HG03045 (cell line): ENCODE data around the gene PGBD1.
"Not testable (repeated sequence)": the region's sequence is repeated elsewhere in the genome, so short reads cannot be mapped to it uniquely, and the experiment has no call there.

Experiments
- ATAC-seq: cut with Tn5 transposase; IDR thresholded peaks from one replicate; pipeline ENCODE4 v1.9.1; 2021; ENCODE audit warnings: mild to moderate bottlenecking, moderate library complexity; ENCODE audit not compliant: unreplicated experiment

PGBD1 gene

GRCh38 chr6:28266962-28267694 lies 14.2 kb upstream of the PGBD1 start, which contains the start of gene ZSCAN26:
TSS of gene ZSCAN26 (plus strand) at chr6:28267143. CDS start at chr6:28271920, 4,777 bp downstream.
- peak; percentile 89 for ATAC-seq

DNA sequence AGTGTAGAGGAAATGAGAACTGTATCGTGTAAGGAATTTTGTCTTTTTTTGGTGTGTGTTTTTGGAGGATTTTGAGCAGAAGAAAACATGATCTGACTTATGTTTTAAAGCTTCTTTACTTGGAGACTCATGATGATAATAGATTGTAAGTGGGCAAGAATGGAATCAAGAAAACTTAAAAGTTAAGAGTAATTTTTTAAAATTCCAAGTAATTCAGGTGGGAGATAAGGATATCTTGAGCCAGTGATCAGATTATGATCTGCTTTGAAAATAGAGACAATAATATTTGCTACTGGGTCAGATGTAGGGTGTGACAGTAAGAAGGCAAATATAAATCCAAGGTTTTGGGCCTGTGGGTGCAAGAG lies 13.7 kb upstream of the PGBD1 start:
- no peak for ATAC-seq

DNA sequence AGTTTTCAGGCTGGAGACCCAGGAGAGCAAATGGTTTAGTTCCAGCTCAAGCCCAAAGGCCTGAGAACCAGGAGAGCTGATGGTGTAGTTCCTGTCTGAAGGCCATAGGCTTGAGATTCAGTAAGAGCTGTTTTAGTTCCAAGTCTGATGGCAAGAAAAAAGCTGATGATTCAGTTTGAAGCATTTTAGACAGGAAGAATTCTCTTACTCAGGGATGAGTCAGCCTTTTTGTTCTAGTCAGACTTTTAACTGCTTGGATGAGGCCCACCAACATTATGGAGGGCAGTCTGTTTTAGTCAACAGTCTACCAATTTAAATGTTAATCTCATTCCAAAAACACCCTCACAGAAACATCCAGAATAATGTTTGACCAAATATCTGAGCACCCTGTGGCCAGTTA lies 11.9 kb upstream of the PGBD1 start:
- ATAC-seq: no peak

- ATAC-seq: no peak
These were observed 6.5 kb upstream of the PGBD1 start for GRCh38 chr6:28274888-28275287.

DNA sequence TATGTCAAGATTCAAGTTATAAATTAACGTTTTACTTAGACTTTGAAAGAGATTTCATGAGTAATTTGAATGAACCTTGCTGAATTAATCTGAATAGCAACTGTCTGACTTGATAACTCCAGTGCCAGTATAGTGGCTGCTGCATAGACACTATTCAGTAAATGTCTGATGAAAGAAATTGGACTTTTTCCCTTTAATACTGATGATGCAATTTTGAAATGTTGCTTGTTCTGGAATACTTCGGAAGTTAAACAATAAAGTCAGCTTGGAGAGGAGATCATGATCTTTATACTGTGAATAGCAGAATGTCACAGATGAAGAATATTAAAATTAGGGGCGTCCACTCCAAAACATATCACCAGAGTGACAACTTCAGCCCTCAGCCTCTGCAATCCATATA lies 3.6 kb upstream of the PGBD1 start:
- no peak for ATAC-seq

- ATAC-seq: no peak
These were observed 631 bp upstream of the PGBD1 start for GRCh38 chr6:28280595-28281287.

DNA sequence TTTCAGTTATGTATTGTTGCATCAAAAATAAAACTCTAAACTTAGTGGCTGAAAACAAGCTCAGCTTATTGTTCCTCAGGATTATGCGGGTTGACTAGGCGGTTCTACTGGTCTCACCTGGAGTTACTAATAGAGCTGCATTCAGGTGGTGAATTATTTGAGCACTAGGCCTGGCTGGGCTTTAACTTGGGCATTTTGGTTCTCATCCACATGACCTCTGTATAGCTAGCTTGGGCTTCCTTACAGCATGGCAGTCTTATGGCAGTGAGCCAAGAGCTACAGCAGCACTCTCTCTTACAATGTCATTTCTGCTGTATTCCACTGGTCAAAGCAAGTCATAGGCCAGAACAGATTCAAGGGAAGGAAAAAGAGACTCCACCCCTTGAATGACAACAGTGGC lies 1.6 kb downstream of the PGBD1 start:
- ATAC-seq: no peak

DNA sequence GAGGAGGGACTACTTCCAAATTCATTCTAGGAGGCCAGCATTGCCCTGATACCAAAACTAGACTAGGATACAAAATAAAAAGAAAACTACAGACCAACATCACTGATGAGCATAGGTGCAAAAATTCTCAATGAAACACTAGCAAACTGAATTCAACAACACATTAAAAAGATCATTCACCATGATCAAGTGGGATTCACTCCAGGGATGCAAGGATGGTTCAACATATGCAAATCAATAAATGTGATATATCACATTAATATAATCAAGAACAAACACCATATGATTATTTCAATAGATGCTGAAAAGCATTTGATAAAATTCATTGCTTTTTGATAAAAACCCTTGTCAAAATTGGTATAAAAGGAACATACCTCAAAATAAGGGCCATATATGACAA lies 10.2 kb downstream of the PGBD1 start:
- no peak for ATAC-seq

DNA sequence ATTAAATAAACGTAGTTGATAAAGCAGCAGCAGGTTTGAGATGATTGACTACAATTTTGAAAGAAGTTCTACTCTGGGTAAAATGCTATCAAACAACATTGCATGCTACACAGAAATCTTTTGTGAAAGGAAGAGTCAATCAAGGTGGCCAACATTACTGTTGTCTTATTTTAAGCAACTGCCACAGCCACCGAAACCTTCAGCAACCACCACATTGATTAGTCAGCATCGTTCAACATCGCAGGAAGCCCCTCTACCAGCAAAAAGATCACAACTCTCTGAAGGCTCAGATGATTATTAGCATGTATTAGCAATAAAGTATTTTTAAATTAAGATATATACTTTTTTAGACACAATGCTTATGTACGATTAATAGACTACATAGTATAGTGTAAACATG lies 14.0 kb downstream of the PGBD1 start:
- no peak for ATAC-seq

- ATAC-seq: no peak
These were observed 15.2 kb downstream of the PGBD1 start for GRCh38 chr6:28296520-28297060.

GRCh38 chr6:28303570-28303969 lies 22.2 kb downstream of the PGBD1 start:
- ATAC-seq: peak; percentile 70

DNA sequence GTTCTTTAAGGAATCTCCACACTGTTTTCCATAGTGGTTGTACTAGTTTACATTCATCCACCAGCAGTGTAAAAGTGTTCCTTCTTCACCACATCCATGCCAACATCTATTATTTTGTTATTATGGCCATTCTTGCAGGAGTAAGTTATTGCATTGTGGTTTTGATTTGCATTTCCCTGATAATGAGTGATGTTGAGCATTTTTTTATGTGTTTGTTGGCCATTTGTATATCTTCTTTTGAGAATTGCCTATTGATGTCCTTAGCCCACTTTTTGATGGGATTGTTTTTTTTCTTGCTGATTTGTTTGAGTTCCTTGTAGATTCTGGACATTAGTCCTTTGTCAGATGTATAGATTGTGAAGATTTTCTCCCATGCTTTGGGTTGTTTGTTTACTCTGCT lies 25.0 kb downstream of the PGBD1 start:
- ATAC-seq: not testable (repeated sequence)

DNA sequence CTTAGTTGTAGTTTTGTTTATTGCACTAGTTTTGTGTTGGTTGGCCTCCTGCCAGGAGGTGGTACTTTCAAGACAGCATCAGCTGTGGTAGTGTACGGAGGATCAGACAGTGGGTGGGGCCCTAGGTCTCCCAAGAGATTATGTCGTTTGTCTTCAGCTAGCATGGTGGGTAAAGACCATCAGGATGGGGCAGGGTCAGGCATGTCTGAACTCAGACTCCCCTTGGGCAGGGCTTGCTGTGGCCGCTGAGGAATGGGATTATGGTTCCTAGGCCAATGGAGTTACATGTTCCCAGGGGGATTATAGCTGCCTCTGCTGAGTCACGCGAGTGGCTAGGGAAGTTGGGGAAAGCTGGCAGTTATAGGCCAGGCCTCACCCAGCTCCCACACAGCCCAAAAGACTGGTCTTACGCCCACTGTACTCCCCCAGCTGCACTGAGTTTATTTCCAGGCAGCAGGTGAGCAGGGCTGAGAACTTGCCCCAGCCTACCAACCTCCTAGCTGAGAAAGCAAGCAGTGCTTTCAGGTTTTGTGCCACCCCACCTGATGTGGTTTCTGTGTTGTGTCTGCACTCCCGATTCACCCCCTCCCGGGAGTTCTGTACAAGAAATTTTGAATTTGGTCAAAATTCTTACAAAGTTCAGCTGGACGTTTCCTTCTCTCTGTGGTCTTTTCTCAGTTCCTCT lies 29.9 kb downstream of the PGBD1 start:
- no peak for ATAC-seq

- ATAC-seq: no peak
These were observed 31.6 kb downstream of the PGBD1 start for GRCh38 chr6:28312939-28313338.

- no peak for ATAC-seq
These were observed 34.3 kb downstream of the PGBD1 start for GRCh38 chr6:28315628-28316027.

- ATAC-seq: not testable (repeated sequence)
These were observed 36.5 kb downstream of the PGBD1 start for GRCh38 chr6:28317866-28318265.

- no peak for ATAC-seq
These were observed 41.3 kb downstream of the PGBD1 start for GRCh38 chr6:28322661-28323060.

DNA sequence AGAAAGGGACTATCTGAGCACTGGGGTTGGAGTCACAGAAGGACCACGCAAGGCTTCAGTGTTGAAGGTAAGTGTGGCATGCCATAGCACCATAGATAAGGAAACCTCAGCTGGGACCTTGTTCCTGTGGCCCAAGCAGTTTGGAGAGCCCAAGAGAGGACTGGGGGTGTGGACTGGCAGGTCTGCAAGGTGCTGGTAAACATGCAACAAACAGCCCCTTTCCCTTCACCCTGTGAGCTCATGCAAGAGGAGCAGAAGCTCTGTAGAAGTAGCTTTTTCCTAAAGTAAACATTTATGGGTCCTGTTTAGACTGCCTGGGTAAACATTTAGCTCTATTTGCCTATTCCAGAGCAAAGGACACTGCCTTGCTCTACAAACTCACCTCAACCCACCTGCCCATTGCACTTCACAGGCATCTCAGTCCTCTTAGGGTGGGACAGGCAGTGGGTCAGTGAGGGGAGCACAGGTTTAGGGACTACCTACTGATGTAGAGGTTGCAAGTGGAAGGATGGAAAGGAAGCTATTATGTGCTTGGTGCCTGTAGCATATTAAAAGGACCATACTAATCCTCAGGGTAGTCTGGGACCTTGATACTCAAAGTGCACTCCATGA lies 42.5 kb downstream of the PGBD1 start:
- no peak for ATAC-seq

GRCh38 chr6:28326371-28326948 lies 45.1 kb downstream of the PGBD1 start:
- no peak for ATAC-seq

DNA sequence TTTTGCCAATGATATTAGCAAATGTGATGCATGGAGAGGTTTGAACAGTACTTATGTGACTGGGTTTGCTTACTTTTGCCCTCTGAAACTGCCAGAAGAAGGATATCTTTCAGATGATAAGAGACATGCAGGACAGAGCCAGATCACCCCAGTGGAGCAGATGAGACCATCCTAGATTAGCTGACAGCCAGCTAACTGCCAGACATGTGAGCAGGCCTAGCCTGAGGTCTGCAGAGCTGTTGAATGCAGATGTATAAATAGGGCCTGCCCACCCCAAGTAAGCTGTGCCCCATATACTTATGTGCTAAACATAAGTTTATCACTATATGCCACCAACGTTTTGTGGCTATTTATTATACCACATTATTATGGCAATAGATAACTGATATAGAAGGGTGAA lies 48.7 kb downstream of the PGBD1 start:
- no peak for ATAC-seq

- no peak for ATAC-seq
These were observed 51.7 kb downstream of the PGBD1 start for GRCh38 chr6:28333047-28333446.
